ENCODE data around the gene RAB33A.
"Not testable (repeated sequence)": the region's sequence is repeated elsewhere in the genome, so short reads cannot be mapped to it uniquely, and the experiment has no call there.

RAB33A gene

DNA sequence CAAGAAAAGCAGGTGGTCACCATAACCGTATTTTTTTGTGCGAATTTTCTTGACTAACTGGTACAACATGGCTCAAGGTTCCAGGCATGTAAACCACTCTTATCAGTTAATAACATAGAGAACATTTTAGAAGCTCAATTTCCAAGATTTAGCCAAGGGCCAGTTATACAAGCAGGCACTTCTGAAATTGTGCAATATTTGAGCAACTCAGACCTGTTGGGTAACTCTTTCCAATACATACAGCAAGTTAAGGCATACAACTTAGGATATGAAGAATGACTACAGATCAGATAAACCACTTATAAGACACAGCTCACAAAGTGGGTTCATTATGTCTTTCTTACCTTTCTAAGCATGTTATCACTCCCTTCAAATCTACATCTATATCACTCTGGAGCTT is 53.0 kb downstream of the RAB33A start:
- peak; percentile 15 for DNase-seq (ENCODE audit: low read depth)
- TF ChIP-seq, protein P1, sequence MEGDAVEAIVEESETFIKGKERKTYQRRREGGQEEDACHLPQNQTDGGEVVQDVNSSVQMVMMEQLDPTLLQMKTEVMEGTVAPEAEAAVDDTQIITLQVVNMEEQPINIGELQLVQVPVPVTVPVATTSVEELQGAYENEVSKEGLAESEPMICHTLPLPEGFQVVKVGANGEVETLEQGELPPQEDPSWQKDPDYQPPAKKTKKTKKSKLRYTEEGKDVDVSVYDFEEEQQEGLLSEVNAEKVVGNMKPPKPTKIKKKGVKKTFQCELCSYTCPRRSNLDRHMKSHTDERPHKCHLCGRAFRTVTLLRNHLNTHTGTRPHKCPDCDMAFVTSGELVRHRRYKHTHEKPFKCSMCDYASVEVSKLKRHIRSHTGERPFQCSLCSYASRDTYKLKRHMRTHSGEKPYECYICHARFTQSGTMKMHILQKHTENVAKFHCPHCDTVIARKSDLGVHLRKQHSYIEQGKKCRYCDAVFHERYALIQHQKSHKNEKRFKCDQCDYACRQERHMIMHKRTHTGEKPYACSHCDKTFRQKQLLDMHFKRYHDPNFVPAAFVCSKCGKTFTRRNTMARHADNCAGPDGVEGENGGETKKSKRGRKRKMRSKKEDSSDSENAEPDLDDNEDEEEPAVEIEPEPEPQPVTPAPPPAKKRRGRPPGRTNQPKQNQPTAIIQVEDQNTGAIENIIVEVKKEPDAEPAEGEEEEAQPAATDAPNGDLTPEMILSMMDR (conservative IDR thresholded peaks at IDR 0.05; ENCODE audit: low read length), result no peak
- H3K4me3 ChIP-seq (ENCODE audit: low read length), result no peak overlapping the region

DNA sequence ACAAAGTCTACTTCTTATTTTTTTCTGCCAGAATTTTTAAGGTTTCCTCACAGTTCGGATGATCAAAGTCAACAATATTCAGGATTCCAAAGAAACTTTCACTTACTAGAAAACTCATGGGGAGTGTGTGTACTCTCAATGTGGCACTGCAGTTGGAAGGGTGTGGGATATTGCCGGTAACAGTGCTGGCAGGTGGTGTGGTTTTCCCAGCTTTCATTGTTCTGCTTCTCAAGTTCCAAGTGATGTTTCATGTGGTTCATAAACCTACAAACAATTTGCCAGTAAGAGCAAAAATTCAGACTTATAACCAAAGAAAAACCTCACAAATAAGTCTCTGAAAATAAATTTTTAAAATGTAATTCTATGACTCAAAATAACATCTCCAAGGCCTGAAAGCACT is 57.1 kb downstream of the RAB33A start:
- TF ChIP-seq, protein P1 (conservative IDR thresholded peaks at IDR 0.05; ENCODE audit: low read length), result no peak
- DNase-seq (ENCODE audit: low read depth), result no peak

DNA sequence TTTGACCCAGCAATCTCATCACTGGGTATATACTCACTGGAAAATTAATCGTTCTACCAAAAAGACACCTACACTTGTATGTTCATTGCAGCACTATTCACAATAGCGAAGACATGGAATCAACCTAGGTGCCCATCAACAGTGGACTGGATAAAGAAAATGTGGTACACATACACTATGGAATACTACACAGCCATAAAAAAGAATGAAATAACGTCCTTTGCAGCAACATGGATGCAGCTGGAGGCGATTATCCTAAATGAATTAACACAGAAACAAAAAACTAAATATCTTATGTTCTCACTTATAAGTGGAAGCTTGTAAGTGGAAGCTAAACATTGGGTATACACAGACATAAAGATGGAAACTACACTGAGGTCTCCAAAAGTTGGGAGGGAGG is 59.4 kb downstream of the RAB33A start:
- DNase-seq (ENCODE audit: low read depth); H3K4me3 ChIP-seq (ENCODE audit: low read length): not testable (repeated sequence)

More for the DNA sequence above, 57.1 kb downstream of the RAB33A start:
- no peak overlapping the region for H3K4me3 ChIP-seq (ENCODE audit: low read length)

Data from AG10803 (cell line).